Suprapubic skin (tissue), 4 donors: ENCODE results near the gene DENND10. TPM values are rescaled to one million over a fixed set of nuclear protein-coding genes. Genes with fewer than 3 reads are reported as not detected.
"Not testable (repeated sequence)": the region's sequence is repeated elsewhere in the genome, so short reads cannot be mapped to it uniquely, and the experiment has no call there.

Source experiments
- DNase-seq, 2 donors: peaks; one replicate each; pipeline ENCODE4 v3.0.0-alpha.2; 2019; ENCODE audit warnings: low spot score in 2 of 2
- H3K27ac ChIP-seq: fragments of 200-600 bp; sonication (generic); one replicate; pipeline ENCODE4 v1.5.1; 2019
- H3K27me3 ChIP-seq: fragments of 200-600 bp; sonication (generic); one replicate; pipeline ENCODE4 v1.5.1; 2019
- H3K36me3 ChIP-seq: fragments of 200-600 bp; sonication (generic); one replicate; pipeline ENCODE4 v1.5.1; 2019
- H3K4me1 ChIP-seq: fragments of 200-600 bp; sonication (generic); one replicate; pipeline ENCODE4 v1.5.1; 2019
- H3K4me3 ChIP-seq: fragments of 200-600 bp; sonication (generic); one replicate; pipeline ENCODE4 v1.5.1; 2019; ENCODE audit warnings: mild to moderate bottlenecking
- H3K9me3 ChIP-seq: fragments of 200-600 bp; sonication (generic); one replicate; pipeline ENCODE4 v1.5.1; 2019
- CTCF ChIP-seq, 2 donors: fragments of 200-600 bp in 1 of 2; fragments of 450-650 bp in 1 of 2; sonication (generic) in 1 of 2; IDR thresholded peaks; one replicate each; pipeline ENCODE4 v1.5.1; 2016 to 2019; ENCODE audit warnings: antibody characterized with exemption in 2 of 2, mild to moderate bottlenecking in 1 of 2, moderate library complexity in 1 of 2
- EP300 ChIP-seq: sonication (generic); formaldehyde crosslinking; IDR thresholded peaks from one replicate; pipeline ENCODE4 v1.6.1; 2017; ENCODE audit warnings: antibody characterized with exemption
- POLR2A ChIP-seq, 2 donors: fragments of 450-650 bp; IDR thresholded peaks; one replicate each; pipeline ENCODE4 v1.6.1; 2017; ENCODE audit warnings: antibody characterized with exemption in 2 of 2, mild to moderate bottlenecking in 2 of 2, moderate library complexity in 2 of 2
- POLR2AphosphoS5 ChIP-seq, 3 donors: sonication (generic); formaldehyde crosslinking; IDR thresholded peaks; one replicate each; pipeline ENCODE4 v1.6.1; 2017; ENCODE audit warnings: antibody characterized with exemption in 3 of 3
- WGBS: methylation state at CpG from one replicate; pipeline ENCODE4 v1.1.5; 2018; 5-methylcytosine and 5-hydroxymethylcytosine counted together
- total RNA-seq, 4 donors: library from RNA; depleted of rRNA; stranded (reverse); fragments of >200 nt; gene quantifications; one replicate each; pipeline ENCODE4 v1.1.0, GENCODE V29; 2016

Gene DENND10
- total RNA-seq, 4 donors from 2014 or later, result 27.5 to 45.8 (median 33.1) TPM

- Histone ChIP-seq H3K9me3 (no peaks in the 10 kb centered on the region), H3K4me1 (no peaks in the 10 kb centered on the region), H3K36me3 (peaks cover 32% of the 10 kb centered on the region), H3K4me3 (no peak overlapping the region), H3K27me3 (no peaks in the 10 kb centered on the region), H3K27ac (no peak overlapping the region)
- WGBS, result 92% methylated on average over 16 of the region's 16 CpGs
- TF ChIP-seq POLR2AphosphoS5 (IDR thresholded peaks at IDR 0.05) (no peak), POLR2A (IDR thresholded peaks at IDR 0.05) (no peak), EP300 (no peak), CTCF (IDR thresholded peaks at IDR 0.05) (no peak)
- DNase-seq, result no peak
Observed at GRCh38 chr10:119138346-119139306, 34.7 kb downstream of the DENND10 start.

- no peak for DNase-seq
Observed at GRCh38 chr10:119139464-119140067, 35.7 kb downstream of the DENND10 start.

GRCh38 chr10:119140603-119141245 is 36.8 kb downstream of the DENND10 start:
- no peaks in the 10 kb centered on the region for H3K27me3 ChIP-seq
- TF ChIP-seq CTCF (IDR thresholded peaks at IDR 0.05), result no peak
- H3K9me3 ChIP-seq, result no peaks in the 10 kb centered on the region
- WGBS, result 84% methylated on average over 21 of the region's 21 CpGs
- no peak for DNase-seq
- peaks cover 28% of the 10 kb centered on the region for H3K36me3 ChIP-seq
- H3K4me1 ChIP-seq, result no peaks in the 10 kb centered on the region
- H3K27ac ChIP-seq, result no peak overlapping the region
- H3K4me3 ChIP-seq, result no peak overlapping the region

More at GRCh38 chr10:119139464-119140067, 35.7 kb downstream of the DENND10 start:
- no peak for TF ChIP-seq EP300
- TF ChIP-seq CTCF (IDR thresholded peaks at IDR 0.05), result peak in 1 of 2 donors; percentile 27
- H3K27ac ChIP-seq, result no peak overlapping the region
- 67% methylated on average over 9 of the region's 13 CpGs for WGBS
- no peak overlapping the region for H3K4me3 ChIP-seq
- no peaks in the 10 kb centered on the region for H3K27me3 ChIP-seq
- peaks cover 27% of the 10 kb centered on the region for H3K36me3 ChIP-seq
- no peaks in the 10 kb centered on the region for H3K4me1 ChIP-seq
- H3K9me3 ChIP-seq, result no peaks in the 10 kb centered on the region

GRCh38 chr10:119143657-119144056 is 39.7 kb downstream of the DENND10 start:
- 95% methylated on average over 9 of the region's 10 CpGs for WGBS
- H3K36me3 ChIP-seq, result peaks cover 49% of the 10 kb centered on the region
- TF ChIP-seq EP300 (no peak), POLR2A (IDR thresholded peaks at IDR 0.05) (no peak), POLR2AphosphoS5 (IDR thresholded peaks at IDR 0.05) (no peak)

GRCh38 chr10:119149157-119149556 is 45.2 kb downstream of the DENND10 start:
- DNase-seq, result no peak
- no peaks in the 10 kb centered on the region for H3K9me3 ChIP-seq
- TF ChIP-seq EP300, result no peak
- H3K36me3 ChIP-seq, result peaks cover 78% of the 10 kb centered on the region
- H3K27me3 ChIP-seq, result no peaks in the 10 kb centered on the region
- H3K4me3 ChIP-seq, result no peak overlapping the region
- no peaks in the 10 kb centered on the region for H3K4me1 ChIP-seq
- H3K27ac ChIP-seq, result no peak overlapping the region
- WGBS, result 97% methylated on average over 8 of the region's 8 CpGs

More at GRCh38 chr10:119143657-119144056, 39.7 kb downstream of the DENND10 start:
- H3K9me3 ChIP-seq, result no peaks in the 10 kb centered on the region
- no peak for DNase-seq
- no peaks in the 10 kb centered on the region for H3K4me1 ChIP-seq
- no peak overlapping the region for H3K4me3 ChIP-seq
- no peak overlapping the region for H3K27ac ChIP-seq
- no peaks in the 10 kb centered on the region for H3K27me3 ChIP-seq

- WGBS, result 97% methylated on average over 12 of the region's 13 CpGs
- DNase-seq, result no peak
- peaks cover 83% of the 10 kb centered on the region for H3K36me3 ChIP-seq
Observed at GRCh38 chr10:119149729-119150128, 45.8 kb downstream of the DENND10 start.

GRCh38 chr10:119151601-119152000 is 47.7 kb downstream of the DENND10 start:
- H3K4me1 ChIP-seq, H3K27ac ChIP-seq, H3K4me3 ChIP-seq, DNase-seq, H3K9me3 ChIP-seq, H3K27me3 ChIP-seq: not testable (repeated sequence)
- 98% methylated on average over 6 of the region's 6 CpGs for WGBS
- H3K36me3 ChIP-seq, result peaks cover 92% of the 10 kb centered on the region

More at GRCh38 chr10:119149729-119150128, 45.8 kb downstream of the DENND10 start:
- no peaks in the 10 kb centered on the region for H3K9me3 ChIP-seq
- H3K4me3 ChIP-seq, result no peak overlapping the region
- H3K27me3 ChIP-seq, result no peaks in the 10 kb centered on the region
- H3K4me1 ChIP-seq, result no peaks in the 10 kb centered on the region
- no peak overlapping the region for H3K27ac ChIP-seq
- TF ChIP-seq POLR2AphosphoS5 (IDR thresholded peaks at IDR 0.05), result no peak
- no peak for TF ChIP-seq CTCF (IDR thresholded peaks at IDR 0.05)
- TF ChIP-seq POLR2A (IDR thresholded peaks at IDR 0.05), result no peak
- no peak for TF ChIP-seq EP300
